IMR-90 (cell line): ENCODE data around the gene CALR3.
A peak's percentile ranks its signal among the peaks of the same experiment; 100 is the strongest.

Experiments
- BHLHE40 ChIP-seq: fragments of 150-350 bp; IDR thresholded peaks from 2 replicates; pipeline ENCODE4 v1.6.1; 2016; ENCODE audit warnings: mild to moderate bottlenecking, low read depth, low read length
- CEBPB ChIP-seq: IDR thresholded peaks from 2 replicates; pipeline ENCODE4 v1.6.1; 2012; ENCODE audit warnings: low read depth, low read length, improper control_type of control experiment
- CHD1 ChIP-seq: IDR thresholded peaks from 2 replicates; pipeline ENCODE4 v1.6.1; 2012; ENCODE audit warnings: low read depth, low read length, improper control_type of control experiment
- CTCF ChIP-seq: conservative IDR thresholded peaks from 2 replicates; pipeline ENCODE4 v1.5.1; 2012; ENCODE audit warnings: mild to moderate bottlenecking, low read depth, low read length, improper control_type of control experiment
- FOS ChIP-seq: fragments of 150-350 bp; IDR thresholded peaks from 2 replicates; pipeline ENCODE4 v1.6.1; 2016; ENCODE audit warnings: low read depth, low read length
- MAFK ChIP-seq: IDR thresholded peaks from 2 replicates; pipeline ENCODE4 v1.6.1; 2012; ENCODE audit warnings: low read depth, low read length, improper control_type of control experiment
- MXI1 ChIP-seq: IDR thresholded peaks from 2 replicates; pipeline ENCODE4 v1.6.1; 2012; ENCODE audit warnings: low read depth, mild to moderate bottlenecking, low read length, moderate library complexity, borderline replicate concordance
- POLR2A ChIP-seq: IDR thresholded peaks from 2 replicates; pipeline ENCODE4 v1.6.1; 2012; ENCODE audit warnings: mild to moderate bottlenecking, low read depth, low read length
- RAD21 ChIP-seq: IDR thresholded peaks from 2 replicates; pipeline ENCODE4 v1.6.1; 2012; ENCODE audit warnings: low read length, improper control_type of control experiment
- RCOR1 ChIP-seq: IDR thresholded peaks from 2 replicates; pipeline ENCODE4 v1.6.1; 2012; ENCODE audit warnings: mild to moderate bottlenecking, low read length, improper control_type of control experiment; ENCODE audit not compliant: insufficient replicate concordance

GRCh38 chr19:16446724-16447368, 49.1 kb downstream of the CALR3 start:
- no peak for TF ChIP-seq CTCF
- TF ChIP-seq POLR2A, result no peak
- TF ChIP-seq FOS, result no peak
- TF ChIP-seq MAFK, result no peak
- TF ChIP-seq RAD21, result peak; percentile 16; the same call in 1 of the 2 replicates
- TF ChIP-seq RCOR1, result no peak
- no peak for TF ChIP-seq CHD1
- peak; percentile 99 for TF ChIP-seq CEBPB
- peak; percentile 80 for TF ChIP-seq MXI1
- TF ChIP-seq BHLHE40, result peak; percentile 92
